SH-SY5Y (cell line): Measurements from ENCODE around the gene SOWAHA.

ENCODE experiments used
- GATA2 ChIP-seq: IDR thresholded peaks from 2 replicates; pipeline ENCODE4 v1.6.1; 2011; ENCODE audit warnings: mild to moderate bottlenecking, low read depth, low read length
- GATA3 ChIP-seq: IDR thresholded peaks from 2 replicates; pipeline ENCODE4 v1.6.1; 2011; ENCODE audit warnings: low read depth, mild to moderate bottlenecking, low read length, moderate library complexity

- TF ChIP-seq GATA3 = no peak
- TF ChIP-seq GATA2 = no peak
These were observed 12.6 kb upstream of the SOWAHA start for GRCh38 chr5:132800545-132800944.
